HG03565 (cell line): ENCODE results near the gene PRAMEF5.
"Not testable (repeated sequence)": the region's sequence is repeated elsewhere in the genome, so short reads cannot be mapped to it uniquely, and the experiment has no call there.

Source experiments
- ATAC-seq: cut with Tn5 transposase; IDR thresholded peaks from one replicate; pipeline ENCODE4 v1.9.1; 2021; ENCODE audit warnings: mild to moderate bottlenecking, moderate library complexity; ENCODE audit not compliant: unreplicated experiment

The PRAMEF5 gene

DNA sequence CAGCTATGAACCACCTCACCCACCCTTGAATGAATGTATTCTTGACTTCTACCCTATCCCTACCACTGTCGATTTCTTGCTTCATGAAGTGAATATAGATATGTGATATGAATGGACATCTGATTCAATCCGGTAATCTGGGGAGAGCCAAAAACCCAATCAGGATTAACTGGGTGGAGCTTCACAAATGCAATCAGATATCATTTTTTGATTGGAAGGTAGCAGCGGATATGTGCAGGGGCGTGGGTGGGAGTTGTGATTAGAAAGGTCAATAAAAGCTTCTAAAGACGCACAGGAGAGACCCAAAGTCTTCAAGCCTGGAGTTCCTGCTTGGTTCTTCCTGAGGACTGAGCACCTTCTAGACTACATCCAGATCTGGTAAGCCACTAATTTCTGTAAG lies at the start of gene PRAMEF5:
Gene PRAMEF5 (plus strand): TSS at position 301 of the 400 bp plus-strand sequence. CDS start 5,071 bp downstream, outside the sequence.
- ATAC-seq: not testable (repeated sequence)

DNA sequence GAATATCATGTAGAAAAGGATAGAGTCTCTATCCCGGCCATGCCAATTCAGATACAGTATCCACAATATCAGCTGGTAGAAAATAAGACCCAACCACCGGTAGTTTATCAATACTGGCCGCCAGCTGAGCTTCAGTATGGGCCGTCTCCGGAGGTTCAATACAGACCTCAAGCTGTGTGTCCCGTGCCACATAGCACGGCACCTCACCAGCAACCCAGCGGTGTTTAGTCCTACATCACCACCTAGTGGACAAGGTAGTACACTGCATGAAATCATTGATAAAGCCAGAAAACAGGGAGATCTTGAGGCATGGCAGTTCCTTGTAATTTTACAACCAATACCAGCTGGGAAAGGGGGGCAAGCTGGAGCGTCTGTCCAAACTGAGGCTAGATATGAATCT lies 45.3 kb upstream of the PRAMEF5 start:
- not testable (repeated sequence) for ATAC-seq

DNA sequence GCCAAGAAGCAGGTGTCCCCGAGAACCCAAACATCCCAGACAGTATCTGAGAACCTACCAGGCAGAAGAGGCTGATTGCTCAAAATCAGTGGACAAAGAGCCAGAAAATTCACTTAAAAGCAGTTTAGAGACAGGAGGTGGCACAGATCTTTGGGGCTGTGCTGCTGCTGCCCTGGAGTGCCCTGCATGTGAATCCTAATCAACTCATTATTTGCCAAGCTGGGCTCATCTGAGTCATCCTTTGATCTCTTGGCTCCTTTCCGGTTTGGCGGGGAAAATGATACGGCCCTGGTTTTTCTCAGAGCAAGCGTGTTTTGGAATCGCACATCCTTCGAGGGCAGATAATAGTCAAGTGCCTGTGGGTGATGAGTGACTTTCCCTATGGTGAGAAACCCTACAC lies 37.4 kb upstream of the PRAMEF5 start:
- not testable (repeated sequence) for ATAC-seq

DNA sequence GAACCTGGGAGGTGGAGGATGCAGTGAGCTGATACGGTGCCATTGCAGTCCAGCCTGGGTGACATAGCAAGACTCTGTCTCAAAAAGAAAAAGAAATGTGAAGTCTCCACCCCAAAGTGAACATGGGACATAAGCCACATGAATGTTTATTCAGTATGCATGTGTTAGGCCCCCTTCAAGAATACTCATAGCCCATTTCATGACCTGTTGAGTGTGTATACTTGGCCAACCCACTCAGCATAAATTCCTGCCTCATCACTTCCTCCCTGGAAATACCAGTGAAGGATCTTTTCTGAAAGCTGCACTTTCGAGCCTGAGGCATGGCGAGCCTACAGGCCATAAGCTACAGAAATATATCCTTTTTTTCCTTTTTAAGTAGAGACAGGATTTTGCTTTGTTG lies 34.8 kb upstream of the PRAMEF5 start:
- not testable (repeated sequence) for ATAC-seq

DNA sequence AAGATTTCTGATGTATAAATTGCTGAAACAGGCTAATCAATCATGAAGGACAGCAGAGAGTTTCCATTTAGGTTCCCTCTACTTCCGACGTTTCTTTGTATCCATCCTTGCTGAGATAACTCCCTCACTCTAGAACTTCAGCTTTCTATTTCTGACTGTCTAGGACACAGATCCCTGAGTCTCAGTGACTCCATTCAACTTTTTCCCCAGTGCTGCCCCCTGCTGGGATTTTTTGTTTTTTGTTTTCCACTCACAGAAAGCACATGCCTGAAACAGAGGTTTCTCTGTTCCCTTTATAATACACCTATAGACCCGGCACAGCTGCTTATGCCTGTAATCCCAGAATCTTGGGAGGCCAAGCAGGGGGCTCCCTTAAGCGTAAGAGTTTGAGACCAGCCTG lies 31.2 kb upstream of the PRAMEF5 start:
- not testable (repeated sequence) for ATAC-seq

DNA sequence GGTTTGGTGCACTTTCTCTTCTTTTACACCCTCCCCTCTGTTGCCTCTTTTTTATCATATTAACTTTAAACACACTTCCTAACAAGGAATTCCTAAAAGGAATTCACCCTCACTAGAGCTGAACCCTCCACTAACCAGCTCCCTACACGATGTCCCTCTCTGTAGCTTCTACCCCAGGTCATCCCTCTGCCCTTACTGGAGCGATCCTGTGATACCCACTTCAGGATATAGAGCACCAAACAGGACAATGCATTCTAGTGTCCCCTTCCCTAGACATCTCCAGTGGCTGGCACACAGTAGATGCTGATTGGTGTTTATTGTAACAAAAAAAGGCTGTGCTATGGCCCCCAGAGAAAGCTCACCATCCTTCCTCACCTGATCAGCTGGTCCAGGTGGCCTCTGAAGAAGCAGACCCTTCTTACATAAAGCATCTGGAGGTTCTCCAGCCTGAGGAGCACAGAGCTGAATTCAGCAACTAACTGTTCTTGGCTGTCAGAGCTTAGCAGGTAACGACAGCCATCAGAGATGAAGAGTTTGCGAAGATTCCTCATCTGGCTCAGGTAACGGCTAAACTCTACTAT lies 29.4 kb upstream of the PRAMEF5 start:
- no peak for ATAC-seq

DNA sequence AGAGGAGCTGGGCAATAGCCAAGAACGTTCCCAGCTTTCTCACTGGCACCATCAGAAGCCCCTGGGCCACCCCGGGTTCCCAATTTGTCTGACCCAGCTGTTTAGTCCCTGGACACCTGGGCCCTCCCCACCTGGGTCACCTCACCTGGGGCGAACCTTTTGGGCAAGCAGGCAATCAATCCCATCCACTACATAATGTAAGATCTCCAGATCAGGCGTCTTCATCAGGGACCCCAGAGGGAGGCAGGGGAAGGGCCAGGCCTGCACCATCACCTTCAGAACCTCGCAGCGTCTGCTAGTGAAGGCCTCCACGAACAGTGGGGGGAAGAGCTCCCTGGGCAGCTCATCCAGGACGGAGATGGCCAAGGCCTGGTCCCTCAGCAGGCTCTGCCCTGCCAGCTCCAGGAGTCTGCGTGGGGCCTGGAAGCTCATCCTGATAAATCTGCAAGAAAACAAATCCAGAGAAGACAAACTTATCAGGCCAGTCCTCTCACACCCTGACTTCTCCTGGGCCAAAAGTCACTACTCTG lies 28.3 kb upstream of the PRAMEF5 start, which contains the start of gene PRAMEF18:
Gene PRAMEF18 (minus strand): TSS at position 480 of the 530 bp plus-strand sequence. CDS start 48 bp downstream, at position 432.
- not testable (repeated sequence) for ATAC-seq

DNA sequence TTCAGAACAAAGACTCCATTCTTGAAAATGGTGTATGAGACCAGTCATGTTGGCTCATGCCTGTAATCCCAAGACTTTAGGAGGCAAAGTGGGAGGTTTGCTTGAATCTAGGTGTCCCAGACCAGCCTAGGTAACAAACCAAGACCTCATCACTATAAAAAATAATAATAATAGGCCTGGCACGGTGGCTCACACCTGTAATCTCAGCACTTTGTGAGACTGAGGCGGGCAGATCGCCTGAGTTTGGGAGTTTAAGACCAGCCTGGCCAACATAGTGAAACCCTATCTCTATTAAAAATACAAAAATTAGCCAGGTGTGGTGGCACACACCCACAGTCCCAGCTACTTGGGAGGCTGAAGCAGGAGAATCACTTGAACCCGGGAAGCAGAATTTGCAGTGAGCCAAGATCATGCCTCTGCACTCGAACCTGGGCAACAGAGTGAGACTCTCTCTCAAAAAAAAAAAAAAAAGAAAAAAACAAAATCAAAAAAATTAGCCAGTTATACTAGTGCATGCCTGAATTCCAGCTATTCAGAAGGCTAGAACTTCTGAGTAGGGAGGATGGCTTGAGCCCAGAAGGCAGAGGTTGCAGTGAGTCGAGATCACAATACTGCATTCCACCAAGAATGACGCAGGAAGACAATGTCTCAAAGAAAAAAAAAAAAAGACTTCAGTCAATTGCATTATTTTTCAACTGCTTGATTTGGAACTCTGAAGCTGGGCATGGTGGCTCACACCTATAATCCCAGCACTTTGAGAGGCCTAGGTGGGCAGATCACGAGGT lies 26.5 kb upstream of the PRAMEF5 start:
- not testable (repeated sequence) for ATAC-seq

DNA sequence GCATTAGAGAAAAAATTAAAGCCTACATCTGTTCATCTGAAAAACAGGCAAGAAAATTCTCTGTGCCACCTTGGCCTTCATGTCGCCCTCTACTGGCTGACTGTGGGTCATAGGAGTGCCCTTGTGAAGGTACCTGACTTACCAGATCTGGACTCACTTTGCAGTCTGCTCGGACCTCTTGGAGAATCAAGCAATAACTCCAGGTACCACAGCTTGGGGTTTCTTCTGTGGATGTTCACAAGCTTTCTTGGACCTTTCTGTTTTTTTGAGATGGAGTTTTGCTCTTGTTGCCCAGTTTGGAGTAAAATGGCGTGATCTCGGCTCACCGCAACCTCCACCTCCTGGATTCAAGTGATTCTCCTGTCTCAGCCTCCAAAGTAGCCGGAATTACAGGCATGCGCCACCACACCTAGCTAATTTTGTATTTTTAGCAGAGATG lies 25.6 kb upstream of the PRAMEF5 start:
- no peak for ATAC-seq

DNA sequence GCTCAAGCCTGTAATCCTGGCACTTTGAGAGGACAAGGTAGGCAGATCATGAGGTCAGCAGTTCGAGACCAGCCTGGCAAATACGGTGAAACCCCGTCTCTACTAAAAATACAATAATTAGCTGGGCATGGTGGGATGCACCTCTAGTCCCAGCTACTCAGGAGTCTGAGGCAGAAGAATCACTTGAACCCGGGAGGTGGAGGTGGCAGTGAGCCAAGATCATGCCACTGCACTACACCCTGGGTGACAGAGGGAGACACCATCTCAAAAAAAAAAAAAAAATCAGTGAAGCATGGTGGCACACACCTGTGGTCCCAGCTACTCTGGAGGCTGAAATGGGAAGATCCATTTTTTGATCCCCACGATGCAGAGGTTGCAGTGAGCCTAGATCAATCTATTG lies 23.9 kb upstream of the PRAMEF5 start:
- ATAC-seq: not testable (repeated sequence)

DNA sequence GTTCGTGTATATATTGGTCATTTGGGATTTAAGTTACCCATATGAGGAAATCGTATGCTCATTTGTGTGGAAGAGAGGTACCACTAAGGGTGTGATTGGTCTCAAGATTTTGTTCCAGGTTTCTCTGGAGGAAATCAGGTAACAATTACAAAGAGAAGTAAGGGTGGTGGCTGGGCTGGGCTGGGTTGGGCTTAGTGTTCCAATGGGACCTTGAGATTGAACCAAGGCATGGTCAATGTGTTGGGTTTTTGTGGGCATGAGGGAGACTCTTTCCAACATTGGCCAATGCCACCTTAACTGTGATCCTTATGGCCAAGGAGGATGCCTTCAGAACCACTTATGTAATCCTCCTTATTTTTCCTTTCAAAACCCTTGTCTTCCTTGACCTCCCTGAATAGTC lies 23.4 kb upstream of the PRAMEF5 start:
- ATAC-seq: not testable (repeated sequence)

DNA sequence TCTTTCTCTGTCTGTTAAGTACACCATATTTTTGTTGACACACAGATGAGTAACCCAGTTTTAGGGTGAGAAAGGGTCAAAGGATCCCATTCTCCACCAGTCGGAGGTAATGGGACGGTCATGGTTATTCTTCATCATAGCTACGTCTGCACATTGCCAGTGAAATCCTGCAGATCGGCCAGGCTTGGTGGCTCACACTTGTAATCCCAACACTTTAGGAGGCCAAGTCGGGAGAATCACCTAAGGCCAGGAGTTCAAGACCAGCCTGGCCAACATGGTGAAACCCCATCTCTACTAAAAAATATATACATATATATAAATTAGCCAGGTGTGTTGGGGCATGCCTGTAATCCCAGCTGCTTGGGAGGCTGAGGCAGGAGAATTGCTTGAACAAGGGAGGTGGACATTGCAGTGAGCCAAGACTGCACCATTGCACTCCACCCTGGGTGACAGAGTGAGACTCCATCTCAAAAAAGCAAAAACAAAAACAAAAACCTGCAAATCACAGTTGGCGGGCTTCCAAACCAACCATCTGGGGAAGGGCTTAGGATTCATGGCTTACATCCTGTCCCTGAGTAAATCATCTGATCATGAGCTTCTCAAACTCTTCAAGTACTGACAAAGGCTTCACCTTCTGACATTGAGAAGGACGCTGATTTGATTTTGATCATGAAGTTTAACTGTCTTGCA lies 22.8 kb upstream of the PRAMEF5 start:
- not testable (repeated sequence) for ATAC-seq

DNA sequence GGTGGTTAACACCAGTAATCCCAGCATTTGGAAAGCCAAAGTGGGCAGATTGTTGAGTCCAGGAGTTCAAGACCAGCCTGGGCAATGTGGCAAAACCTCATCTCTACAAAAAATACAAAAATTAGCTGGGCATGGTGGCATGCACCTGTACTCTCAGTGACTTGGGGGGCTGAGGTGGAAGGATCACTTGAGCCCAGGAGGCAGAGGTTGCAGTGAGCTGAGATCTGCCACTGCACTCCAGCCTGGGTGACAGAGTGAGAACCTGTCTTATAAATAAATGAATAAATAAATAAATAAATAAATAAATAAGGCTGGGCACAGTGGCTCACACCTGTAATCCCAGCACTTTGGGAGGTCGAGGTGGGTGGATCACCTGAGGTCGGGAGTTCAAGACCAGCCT lies 21.9 kb upstream of the PRAMEF5 start:
- ATAC-seq: not testable (repeated sequence)

DNA sequence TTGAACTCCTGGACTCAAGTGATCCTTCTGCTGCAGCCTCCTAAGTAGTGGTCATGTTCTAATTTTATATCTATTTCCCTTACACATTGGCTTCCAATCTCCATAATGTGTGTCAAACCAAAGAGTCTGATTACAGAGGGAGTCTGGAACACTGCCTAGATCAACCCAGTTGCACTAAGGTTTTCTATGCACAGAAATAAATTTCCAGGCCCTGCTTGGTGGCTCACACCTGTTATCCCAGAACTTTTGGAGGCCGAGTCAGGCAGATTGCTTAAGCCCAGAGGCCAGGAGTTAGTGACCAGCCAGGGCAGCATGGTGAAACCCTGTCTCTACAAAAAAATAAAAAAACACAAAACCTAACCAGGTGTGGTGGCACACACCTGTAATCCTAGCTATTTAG lies 19.9 kb upstream of the PRAMEF5 start:
- not testable (repeated sequence) for ATAC-seq

DNA sequence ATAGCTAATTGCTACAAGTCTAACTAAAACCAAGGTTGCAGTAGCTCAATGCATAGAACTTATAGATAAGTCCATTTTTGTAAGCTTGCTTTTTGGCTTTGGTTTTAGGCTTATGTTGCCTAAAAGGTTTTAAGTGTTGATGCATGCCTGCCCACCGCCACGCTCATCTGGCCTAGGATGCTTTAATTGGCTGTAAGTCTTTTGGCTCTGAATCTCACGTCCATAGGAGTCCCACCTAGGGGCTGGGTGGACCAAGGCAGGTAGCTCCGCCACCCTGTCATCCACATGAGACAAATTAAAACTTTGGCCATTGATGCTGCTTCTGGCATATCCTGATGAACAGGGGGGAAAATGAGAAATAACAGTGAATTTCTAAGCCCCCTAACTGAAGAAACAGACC lies 16.4 kb upstream of the PRAMEF5 start:
- not testable (repeated sequence) for ATAC-seq

DNA sequence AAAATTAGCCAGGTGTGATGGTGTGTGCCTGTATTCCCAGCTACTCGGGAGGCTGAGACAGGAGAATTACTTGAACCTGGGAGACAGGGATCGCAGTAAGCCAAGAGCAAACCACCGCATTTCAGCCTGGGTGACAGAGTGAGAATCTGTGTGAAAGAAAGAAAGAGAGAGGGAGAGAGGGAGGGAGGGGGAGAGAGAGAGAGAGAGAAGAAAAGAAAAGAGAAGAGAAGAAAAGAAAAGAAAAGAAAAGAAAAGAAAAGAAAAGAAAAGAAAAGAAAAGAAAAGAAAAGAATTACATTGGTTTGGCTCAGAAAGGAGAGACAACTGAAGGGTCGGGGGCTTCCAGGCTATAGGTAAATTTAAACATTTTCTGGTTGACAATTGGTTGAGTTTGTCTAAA lies 14.4 kb upstream of the PRAMEF5 start:
- not testable (repeated sequence) for ATAC-seq

DNA sequence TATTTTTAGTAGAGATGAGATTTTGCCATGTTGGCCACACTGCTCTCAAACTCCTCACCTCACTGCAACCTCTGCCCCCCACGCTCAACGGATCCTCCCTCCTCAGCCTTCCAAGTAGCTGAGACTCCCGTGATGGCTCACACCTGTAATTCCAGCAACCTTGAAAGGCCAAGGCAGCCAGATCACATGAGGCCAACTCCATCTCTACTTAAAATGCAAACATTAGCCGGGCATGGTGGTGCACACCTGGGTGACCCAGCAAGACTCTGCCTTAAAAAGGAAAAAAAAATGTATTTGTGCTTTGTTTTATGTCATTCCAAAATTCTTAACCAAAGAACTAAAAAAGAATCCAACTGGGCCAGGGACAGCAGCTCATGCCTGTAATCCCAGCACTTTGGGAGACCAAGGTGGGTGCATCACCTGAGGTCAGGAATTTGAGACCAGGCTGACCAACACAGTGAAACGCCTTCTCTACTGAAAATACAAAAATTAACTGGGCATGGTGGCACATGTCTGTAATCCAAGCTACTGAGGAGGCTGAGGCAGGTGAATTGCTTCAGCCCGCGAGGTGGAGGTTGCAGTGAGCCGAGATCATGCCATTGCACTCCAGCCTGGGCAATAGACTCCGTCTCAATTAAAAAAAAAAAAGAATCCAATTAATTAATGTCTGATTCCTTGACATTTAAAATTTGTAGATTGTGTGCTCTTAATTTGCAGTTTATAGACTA lies 10.3 kb upstream of the PRAMEF5 start:
- not testable (repeated sequence) for ATAC-seq

DNA sequence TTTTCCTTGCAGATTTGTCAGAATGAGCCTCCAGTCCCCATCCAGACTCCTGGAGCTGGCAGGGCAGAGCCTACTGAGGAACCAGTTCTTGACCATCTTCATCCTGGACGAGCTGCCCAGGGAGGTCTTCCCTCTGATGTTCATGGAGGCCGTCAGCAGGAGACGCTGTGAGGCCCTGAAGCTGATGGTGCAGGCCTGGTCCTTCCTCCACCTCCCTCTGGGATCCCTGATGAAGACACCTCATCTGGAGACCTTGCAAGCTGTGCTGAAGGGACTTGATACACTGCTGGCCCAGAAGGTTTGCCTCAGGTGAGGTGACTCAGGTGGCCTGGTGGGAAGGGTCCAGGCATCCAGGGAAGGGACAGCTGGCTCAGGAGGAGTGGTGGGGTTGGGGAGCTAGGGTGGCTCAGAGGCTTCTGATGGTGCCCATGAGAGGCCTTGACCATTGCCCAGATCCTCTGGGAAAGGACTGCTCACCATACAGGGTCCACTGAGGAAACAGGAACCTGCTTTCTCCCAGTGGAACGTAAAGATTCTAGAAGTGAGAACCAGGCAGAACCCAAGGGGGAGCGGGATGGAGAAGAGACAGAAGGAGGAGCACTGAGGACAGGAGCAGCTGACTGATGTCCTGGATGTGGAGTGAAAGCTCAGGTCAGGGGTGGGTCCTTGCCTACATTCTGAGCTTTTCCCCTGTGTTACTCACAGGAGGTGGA lies 8.0 kb upstream of the PRAMEF5 start:
- not testable (repeated sequence) for ATAC-seq

DNA sequence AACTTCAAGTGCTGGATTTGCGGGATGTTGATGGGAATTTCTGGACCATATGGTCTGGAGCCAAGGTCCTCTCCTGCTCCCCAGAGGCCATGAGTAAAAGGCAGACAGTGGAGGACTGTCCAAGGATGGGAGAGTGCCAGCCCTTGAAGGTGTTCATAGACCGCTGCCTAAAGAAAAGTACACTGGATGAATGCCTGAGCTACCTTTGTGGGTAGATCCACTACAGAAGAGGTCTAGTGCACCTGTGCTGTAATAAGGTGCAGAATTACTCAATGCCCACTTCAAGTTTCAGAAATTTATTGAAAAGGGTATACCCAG lies 7.5 kb upstream of the PRAMEF5 start:
- not testable (repeated sequence) for ATAC-seq

DNA sequence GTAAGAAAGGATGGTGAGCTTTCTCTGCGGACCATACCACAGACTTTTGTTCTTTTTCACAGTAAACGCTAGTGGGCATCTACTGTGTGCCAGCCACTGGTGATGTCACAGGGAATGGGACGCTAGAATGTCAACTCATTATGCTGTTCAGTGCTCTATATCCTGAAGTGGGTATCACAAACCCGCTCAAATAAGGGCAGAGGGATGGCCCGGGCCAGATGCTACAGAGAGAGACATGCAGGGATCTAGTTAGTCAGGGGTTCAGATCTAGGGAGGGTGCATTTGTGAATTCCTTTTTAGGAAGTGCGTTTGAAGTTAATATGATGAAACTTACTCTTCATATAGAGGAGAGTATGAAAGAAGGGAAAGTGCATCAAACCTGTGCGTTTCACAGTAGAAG lies 6.9 kb upstream of the PRAMEF5 start:
- not testable (repeated sequence) for ATAC-seq
